Nephron (organoid): ENCODE data around the gene ETFBKMT.

Experiments
- H3K27ac Mint-ChIP-seq, 3 experiments: 2 replicates each; pipeline ENCODE4 v1.8.0; 2020; ENCODE audit warnings: mixed read lengths in 3 of 3, mild to moderate bottlenecking in 2 of 3, moderate library complexity in 1 of 3
- H3K27me3 Mint-ChIP-seq: 2 replicates; pipeline ENCODE4 v1.8.0; 2021; ENCODE audit warnings: low read depth, mild to moderate bottlenecking, moderate library complexity, mixed read lengths
- H3K36me3 Mint-ChIP-seq: 2 replicates; pipeline ENCODE4 v1.8.0; 2020; ENCODE audit warnings: low read depth, mixed read lengths
- H3K4me1 Mint-ChIP-seq: 2 replicates; pipeline ENCODE4 v1.8.0; 2020; ENCODE audit warnings: mixed read lengths
- H3K4me3 Mint-ChIP-seq, 3 experiments: 2 replicates each; pipeline ENCODE4 v1.8.0; 2020; ENCODE audit warnings: mild to moderate bottlenecking in 3 of 3, mixed read lengths in 3 of 3, moderate library complexity in 2 of 3
- H3K9me3 Mint-ChIP-seq: 2 replicates; pipeline ENCODE4 v1.8.0; 2020; ENCODE audit warnings: mixed read lengths
- CTCF ChIP-seq, 3 experiments: fragments of 200-600 bp; sonication (generic); IDR thresholded peaks; one replicate each; pipeline ENCODE4 v1.5.0; 2021; ENCODE audit warnings: antibody characterized with exemption in 3 of 3; ENCODE audit not compliant: unreplicated experiment in 3 of 3

The ETFBKMT gene

GRCh38 chr12:31722580-31722979, 63.1 kb downstream of the ETFBKMT start:
- peaks cover 42% of the 10 kb centered on the region for H3K36me3 Mint-ChIP-seq
- no peak for TF ChIP-seq CTCF (IDR thresholded peaks at IDR 0.05; ENCODE audit: unreplicated experiment in 3 of 3)
- H3K4me3 Mint-ChIP-seq, result no peak overlapping the region
- peaks cover 19% of the 10 kb centered on the region for H3K9me3 Mint-ChIP-seq
- H3K27me3 Mint-ChIP-seq, result no peaks in the 10 kb centered on the region
- H3K27ac Mint-ChIP-seq, result no peak overlapping the region
- no peaks in the 10 kb centered on the region for H3K4me1 Mint-ChIP-seq
